Stimulated activated CD8-positive, alpha-beta memory T cell treated with anti-CD3 and anti-CD28 coated beads, Interleukin-4, amount 100 ng/mL, for 48 hours (primary cell): Measurements from ENCODE around the gene USP37.
A peak's percentile ranks its signal among the peaks of the same experiment; 100 is the strongest.

Source experiments
- DNase-seq: peaks from one replicate; pipeline ENCODE4 v3.0.0-alpha.2; 2020

Gene USP37, protein sequence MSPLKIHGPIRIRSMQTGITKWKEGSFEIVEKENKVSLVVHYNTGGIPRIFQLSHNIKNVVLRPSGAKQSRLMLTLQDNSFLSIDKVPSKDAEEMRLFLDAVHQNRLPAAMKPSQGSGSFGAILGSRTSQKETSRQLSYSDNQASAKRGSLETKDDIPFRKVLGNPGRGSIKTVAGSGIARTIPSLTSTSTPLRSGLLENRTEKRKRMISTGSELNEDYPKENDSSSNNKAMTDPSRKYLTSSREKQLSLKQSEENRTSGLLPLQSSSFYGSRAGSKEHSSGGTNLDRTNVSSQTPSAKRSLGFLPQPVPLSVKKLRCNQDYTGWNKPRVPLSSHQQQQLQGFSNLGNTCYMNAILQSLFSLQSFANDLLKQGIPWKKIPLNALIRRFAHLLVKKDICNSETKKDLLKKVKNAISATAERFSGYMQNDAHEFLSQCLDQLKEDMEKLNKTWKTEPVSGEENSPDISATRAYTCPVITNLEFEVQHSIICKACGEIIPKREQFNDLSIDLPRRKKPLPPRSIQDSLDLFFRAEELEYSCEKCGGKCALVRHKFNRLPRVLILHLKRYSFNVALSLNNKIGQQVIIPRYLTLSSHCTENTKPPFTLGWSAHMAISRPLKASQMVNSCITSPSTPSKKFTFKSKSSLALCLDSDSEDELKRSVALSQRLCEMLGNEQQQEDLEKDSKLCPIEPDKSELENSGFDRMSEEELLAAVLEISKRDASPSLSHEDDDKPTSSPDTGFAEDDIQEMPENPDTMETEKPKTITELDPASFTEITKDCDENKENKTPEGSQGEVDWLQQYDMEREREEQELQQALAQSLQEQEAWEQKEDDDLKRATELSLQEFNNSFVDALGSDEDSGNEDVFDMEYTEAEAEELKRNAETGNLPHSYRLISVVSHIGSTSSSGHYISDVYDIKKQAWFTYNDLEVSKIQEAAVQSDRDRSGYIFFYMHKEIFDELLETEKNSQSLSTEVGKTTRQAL

DNA sequence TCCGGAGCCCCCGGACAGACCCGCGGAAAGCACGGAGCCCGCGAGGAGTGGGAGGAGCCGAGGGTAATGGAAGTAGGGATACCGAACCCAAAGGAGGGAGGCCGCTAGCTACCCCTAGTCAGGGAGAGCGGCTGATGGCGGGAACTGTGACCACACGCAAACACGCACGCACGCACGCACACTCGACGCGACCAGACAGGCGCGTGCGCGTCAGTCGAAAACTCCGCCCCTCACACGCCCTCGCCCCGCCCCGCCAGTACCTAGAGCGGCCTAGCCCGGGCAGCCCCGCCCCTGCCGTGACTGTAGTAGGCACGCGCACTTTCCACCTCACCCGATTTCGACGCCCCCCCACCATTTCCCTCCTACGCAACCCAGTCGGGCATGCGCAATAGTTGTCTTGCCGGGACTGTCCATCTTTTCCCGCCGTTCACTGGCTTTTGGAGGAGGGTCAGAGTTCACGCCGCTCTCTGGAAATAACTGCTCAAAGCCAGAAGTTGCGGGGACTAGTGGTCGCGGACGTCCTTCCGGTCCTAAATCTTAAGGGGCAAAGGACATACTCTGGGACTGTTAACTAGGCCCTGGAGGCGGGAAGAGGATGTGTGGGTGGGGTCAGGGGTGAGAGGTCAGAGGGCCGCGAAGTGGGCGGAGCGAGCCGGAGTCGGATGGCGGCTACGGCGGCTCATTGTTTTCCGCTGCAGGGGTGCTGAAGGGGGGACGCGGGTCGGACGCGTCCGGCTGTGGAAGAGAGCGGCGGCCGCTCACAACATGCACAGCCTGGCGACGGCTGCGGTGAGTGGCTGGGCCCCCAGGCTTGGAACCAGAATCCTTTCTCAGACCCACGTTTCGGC is at the start of gene USP37, which contains the start of gene CNOT9:
Gene USP37, minus strand, starts transcription at position 162 of the 848 bp plus-strand sequence. CDS start 9,698 bp downstream, outside the sequence.
Gene CNOT9, plus strand, starts transcription at position 650 of the 848 bp plus-strand sequence. Its CDS starts 116 bp downstream, at position 766.
- DNase-seq, result peak; percentile 100

DNA sequence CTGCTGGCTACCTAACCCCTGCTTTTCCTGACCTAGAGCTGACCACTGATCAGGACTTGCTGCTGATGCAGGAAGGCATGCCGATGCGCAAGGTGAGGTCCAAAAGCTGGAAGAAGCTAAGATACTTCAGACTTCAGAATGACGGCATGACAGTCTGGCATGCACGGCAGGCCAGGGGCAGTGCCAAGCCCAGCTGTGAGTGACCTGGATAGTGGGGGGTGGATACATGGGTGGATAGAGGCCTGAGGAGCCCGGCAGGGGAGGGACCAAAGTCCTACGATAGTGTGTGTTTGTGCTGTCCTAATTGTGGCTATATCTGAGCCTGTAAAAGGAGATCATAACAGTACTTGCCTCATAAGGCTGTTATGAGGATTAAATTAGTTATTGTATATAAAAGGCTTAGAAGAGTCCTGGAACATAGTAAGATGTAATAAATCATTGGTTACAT is 47.7 kb upstream of the USP37 start:
- no peak for DNase-seq

DNA sequence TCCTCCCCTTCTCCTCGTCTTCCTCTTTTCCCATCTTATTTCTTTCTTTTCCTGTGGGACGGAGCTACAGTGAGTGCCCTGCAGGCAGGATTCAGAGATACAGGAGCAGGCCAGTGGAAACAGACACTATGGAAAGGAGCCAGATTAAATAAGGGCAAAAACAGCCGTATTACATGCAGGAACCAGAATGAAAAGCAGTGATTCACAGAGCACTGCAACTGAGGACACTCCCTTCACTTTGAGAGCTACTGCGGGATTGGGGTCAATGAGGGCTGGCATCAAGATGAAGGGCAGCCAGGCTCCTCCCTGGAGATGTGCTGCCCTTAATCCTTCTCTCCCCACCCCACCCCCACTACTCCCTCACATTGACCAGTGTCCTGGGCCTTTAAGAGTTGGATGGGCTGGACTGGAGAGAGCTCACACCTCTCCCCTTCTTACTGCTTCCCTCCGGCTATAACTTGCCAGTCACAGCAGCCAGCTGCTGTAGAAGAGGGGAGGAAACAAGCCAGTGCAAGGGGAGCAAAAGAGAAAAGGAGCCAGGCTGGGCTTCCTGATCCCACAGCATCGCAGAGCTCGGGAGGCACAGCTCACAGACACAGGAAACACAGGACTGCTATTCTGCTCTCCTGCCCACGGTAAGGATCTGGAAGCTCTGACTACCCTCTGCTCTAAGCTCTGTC is 39.4 kb upstream of the USP37 start, which contains the start of gene PLCD4:
Gene PLCD4, plus strand, starts transcription at position 464 of the 680 bp plus-strand sequence. CDS start 7,841 bp downstream, outside the sequence.
- DNase-seq, result no peak

DNA sequence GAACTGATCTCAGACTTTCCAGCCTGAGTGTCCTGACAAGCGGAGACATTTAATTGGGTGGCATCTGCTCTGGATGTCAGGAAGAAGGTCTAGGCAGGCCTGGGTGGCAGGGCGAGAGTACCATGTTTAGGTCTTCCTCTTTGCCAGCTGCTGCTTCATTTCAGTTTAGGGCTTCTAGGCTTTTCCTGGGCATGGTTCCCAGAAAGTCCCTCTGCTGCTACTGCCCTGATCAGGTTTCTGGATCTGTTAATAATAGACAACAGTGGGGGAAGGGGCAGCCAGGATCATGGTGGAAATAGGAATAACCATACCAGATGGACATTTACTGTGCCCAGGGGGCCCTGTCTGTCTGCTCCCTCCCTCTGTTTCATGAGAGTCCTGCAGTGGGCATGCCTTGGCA is 37.3 kb upstream of the USP37 start:
- DNase-seq, result no peak

DNA sequence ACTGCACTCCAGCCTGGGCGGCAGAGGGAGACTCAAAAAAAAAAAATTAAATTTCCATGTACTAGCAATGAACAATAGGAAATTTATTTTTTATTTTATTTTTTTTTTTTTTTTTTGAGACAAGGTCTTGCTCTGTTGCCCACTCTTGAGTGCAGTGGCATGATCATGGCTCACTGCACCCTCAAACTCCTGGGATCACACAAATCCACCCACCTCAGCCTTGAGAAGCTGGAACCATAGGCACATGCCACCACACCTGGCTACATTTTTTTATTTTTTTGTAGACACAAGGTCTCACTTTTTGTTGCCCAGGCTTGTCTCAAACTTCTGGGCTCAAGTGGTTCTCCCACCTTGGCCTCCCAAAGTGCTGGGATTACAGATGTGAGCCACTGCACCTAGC is 17.4 kb upstream of the USP37 start:
- no peak for DNase-seq

DNA sequence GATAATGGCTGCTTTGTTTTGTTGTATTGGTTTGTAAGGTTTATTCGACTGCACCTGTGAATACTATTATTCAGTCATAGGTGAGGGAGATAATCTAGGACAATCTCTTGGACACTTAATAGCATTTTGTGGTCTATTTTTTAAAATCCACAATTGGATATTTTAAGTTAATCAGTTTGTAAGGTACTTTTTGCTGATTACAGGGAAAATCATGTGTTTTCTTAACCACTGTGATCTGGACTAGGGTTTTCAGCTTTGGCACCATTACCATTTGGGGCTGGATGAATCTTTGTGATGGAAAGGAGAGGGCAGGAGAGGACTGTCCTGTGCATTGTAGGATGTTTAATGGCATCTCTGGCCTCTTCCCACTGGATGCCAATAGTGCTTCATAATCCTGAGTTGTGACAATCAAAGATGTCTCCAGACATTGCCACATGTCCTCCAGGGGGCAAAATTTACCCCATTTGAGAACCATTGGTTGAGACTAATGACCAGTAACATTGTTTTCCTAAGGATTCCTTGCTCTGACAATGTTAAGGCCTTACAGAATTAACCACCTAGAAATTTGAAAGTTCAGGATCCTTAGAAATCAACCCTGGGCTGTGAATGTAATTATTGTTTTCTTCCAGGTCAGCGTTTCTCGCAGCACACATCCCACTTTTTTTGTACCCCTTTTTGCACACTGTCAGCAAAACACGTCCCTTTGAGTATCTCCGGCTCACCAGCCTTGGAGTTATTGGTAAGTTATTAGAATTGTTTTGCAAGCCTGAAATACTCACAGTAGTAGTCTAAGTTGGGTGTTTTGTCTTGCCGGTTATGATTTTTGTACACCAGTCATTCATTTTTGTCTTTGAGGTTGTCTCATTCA is 16.1 kb upstream of the USP37 start:
- no peak for DNase-seq

DNA sequence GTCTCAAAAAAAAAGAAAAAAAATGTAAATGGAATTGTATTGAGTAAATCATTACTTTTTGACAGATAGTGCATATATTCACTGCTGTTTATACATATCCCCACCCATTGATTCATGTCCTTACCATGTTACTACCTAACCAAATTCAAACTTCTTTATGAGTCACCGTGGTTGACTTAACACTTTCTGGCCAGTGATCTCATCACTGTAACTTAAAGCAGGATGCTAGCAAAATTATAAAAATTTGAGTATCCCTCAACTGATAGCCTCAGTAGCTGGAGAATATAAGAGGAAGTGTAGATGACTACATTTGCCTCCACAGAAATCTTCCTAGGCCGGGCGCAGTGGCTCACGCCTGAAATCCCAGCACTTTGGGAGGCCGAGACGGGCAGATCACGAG is 13.9 kb upstream of the USP37 start:
- no peak for DNase-seq

DNA sequence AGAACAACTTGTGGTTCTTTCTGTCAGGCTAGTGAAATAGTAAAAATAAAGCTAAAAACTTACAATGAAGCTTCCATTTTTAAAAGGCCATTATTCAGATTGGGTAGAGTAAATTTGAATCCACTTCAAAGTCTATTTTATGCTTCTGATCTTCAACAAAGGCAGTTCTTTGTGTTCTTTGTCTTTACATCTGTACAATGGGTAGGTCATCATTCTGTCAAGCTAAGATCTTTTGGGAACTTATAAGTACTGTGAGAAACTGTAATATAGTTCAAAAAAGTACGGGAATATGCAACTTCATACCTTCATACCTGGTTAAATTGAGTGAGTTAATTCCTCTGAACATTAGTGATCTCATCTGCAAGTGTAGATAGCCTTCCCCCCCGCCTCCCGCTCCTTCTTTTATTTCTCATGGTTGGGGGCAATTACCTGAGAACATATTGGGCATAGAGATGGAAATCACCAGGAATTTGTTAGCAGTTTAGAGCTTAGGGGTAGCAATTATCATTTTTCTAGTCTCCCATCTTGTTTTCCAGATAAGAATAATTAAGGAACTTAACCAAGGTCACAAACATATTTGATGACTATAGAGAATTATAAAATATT is 10.2 kb upstream of the USP37 start:
- DNase-seq, result no peak

DNA sequence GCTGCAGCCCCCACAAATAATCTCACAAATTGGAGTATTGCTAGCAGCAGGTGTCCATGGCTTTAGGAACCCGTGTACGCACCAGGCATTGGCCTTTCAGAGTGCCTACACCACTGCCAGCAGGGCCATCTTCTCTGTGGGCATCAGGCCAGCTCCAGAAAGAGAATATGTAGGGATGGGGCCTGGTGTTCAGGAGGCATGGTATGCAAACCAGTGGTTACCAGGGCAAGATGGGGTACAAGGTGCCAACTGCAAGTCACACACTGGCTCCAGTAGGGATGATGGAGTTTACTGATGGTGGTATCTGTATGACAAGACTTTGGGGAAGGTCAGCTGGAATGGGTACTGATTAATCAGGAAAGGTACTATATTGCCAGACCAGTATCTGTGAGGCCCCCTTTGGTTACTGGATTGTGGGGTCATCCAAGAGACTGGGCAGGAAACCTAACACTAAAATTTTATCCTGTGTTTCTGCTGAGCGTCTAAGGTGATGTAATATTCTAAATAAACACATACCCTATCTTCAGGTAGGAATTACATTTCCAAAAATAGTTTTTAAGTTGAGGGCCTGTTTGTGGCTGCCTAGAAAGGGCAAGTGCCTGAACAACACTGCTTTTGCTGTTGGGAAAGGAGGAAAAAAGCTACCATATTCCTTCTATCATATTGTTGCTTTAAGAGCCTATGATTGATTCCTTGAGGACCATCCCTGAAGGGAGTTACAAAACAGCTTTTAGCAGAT is 9.5 kb upstream of the USP37 start:
- DNase-seq, result no peak

DNA sequence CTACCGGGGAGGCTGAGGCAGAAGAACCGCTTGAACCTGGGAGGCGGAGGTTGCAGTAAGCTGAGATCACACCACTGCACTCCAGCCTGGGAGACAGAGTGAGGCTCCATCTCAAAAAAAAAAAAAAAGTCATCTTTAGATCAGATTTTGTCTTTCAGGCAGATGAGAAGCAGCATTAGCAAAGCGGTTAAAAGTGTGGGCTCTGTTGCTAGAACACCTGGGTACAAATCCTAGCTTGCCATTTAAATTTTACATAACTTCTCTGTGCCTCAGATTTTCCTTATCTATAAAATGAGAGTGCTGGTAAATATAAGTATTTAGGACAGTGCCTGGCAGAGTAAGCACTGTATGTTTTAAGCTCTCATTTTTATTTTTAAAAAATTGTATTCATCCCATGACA is 8.7 kb upstream of the USP37 start:
- DNase-seq, result no peak

DNA sequence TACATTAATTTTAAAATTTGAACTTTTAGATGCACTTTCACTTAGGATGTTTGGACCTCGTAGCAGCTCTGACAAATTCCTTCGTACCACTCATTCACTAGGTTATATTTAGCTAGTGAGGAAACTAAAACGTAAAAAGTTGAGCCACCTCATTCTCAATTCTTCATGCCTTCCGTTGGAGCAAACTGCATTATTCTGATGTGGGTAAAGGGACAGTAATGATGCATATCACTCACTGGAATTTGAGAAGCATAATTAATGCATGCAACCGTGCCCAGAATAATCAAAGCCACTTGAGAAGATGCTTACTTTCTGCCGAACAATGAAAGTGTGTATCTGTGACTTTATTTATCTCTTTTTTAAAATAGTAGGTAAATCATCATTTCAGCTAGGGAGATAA is 2.7 kb upstream of the USP37 start:
- DNase-seq, result no peak

DNA sequence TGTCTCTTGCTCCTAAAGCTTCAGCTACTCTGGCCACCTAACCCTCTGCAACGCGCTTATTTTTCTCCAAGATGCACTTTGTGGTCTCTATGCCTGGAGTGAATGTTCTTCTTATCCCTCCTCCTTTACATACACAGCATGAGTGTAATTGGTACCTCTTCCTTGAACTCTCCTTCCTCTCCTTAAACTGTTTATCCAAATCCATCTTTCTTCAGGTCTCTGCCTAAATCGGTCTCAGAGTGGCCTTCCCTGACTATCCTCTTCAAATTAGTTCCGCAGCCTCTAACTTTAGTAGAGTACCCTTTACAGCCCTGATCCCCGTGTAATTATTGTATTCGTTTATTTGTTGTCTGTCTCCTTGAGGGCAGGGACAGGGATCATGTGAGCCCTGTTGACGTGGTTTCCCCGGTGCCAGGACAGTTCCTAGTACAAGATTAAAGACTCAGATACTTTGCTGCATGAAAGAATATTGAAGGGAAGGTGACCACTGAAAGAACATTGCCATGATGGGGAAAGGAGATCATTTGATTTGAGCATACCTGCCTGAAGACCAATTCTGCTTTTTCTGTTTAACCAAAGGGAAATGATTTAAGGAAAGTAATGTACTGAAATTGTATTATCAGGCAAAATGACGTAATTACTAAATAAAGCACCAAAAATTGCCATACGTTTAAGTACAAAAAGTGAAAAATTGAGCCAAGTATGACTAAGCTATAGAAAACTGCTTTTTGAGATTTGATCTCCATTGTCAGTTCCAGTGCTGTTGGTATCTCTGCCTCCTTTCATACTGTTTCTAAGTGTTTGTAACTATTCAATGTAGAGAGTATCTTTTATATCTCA is 1.7 kb upstream of the USP37 start:
- DNase-seq, result no peak

DNA sequence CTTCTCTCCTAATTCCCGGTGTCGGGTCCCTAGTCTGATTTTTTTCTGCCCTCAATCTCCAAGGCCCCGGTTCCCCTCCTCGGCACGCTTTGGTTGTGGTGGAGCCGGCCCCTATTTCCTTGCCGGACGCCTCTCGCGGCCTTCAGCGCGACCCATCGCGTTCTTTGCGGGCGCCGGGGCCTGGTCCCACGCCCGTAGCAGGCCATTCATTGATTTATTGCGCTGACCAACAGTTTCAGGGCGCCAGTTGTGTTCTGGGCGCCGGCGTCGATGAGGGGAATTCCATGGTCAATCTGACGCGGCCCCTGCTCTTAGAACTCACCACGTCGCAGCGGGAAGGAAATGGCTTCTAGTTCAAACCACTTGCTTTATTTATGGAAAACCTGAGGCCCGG is 884 bp upstream of the USP37 start:
- peak; percentile 75 for DNase-seq

DNA sequence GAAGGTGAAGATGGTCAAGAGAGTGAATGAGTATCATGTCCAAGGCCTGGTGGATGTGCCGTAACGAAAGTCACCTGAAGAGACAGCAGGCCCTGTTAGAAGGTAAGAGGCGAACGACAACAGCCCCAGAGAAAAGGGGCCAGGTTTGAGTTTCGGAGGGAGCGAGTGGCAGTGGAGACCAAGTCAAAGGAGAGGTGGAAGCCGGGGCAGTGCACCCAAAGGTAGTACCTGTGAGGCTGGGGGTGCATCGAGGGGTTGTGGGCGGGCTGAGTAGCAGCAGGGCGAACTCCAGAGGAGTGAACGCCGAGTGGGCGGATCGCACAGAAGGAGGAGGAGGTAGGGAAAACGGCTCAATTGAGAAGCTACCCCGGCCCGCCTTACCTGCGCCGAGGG is 358 bp downstream of the USP37 start:
- DNase-seq, result no peak

DNA sequence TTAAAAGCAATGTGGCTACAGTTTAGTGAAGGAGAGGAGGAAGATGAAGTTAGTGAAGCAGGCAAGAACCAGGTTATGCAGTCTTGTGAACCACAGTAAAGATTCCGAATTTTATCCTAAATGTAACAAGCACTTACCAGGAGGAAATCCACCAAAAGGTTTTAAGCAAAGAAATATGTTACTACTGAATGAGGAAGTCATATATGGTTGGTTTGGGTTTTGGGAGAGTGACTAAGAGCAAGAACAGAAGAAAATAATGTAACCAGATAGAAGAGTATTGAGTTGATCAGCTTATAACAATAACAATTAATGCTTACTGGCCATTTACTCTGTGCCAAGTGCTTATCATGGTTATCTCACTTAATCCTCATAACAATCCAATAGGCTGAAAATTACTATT is 1.9 kb downstream of the USP37 start:
- no peak for DNase-seq

DNA sequence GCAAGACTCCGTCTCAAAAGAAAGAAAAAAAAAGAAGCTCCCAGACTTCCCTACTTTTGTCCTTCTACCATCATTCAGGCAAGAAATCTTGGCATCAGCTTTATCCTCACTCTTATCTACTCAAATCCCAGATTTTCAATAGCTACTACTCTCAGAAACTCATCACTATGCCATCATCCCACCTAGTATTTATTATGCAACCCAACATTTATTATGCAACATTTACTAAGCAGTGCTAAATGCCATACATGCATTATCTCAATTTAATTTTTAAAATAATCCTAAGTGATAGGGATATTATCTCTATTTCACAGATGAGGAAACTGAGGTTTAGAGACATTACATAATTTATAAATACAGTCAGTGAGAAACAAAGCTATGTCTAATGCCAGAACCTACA is 4.1 kb downstream of the USP37 start:
- DNase-seq, result no peak

DNA sequence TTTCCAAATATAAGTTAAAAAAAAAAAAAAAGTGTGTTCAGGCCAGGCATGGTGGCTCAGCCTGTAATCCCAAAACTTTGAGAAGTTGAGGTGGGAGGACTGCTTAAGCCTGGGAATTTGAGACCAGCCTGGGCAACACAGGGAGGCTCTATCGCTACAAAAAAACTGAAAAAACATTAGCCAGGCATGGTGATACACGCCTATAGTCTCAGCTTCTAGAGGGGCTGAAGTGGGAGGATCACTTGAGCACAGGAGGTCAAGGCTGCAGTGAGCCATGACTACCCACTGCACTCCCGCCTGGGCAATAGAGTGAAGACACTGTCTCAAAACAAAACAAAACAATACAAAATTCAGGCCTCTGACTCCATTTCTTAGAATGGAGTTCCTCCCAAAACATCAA is 9.2 kb downstream of the USP37 start:
- DNase-seq, result no peak

DNA sequence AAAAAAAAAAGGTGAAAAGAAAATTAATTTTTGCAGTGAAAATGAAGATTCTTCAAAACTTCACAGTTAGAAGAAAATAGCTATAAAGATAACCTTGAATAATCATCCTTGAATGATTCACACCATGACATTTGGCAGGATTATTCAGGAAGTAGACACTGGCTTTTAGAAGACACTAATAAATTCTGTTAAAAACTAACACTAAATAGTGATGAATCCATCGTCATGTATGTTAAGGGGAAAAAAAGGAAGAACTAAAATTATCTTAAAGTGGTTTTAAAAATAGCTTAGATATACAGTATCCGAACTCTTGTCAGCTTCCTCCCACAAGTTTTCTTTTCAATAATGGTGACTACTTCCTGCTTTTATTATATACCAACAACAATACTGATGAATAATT is 10.2 kb downstream of the USP37 start:
- no peak for DNase-seq

DNA sequence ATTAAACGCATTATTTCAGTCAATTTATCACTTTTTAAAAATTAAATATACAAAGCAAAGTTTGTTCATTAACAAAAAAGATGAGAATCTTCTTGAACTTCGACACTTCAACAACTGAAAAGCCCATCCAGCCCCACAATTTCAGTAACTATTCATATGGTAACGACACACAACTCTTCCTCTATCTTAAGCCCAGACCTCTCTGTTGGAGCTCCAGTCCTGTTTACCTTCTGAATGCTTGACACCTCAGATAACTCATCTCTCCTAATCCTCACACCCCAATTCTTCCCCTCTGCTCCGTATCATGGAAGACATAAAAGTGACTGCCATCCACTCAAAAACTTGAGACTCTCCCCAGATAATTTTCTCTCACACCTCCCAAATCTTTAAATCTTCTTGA is 12.6 kb downstream of the USP37 start:
- DNase-seq, result no peak
